H4 (cell line): ENCODE results near the gene AIRE. TPM values are rescaled to one million over a fixed set of nuclear protein-coding genes. Genes with fewer than 3 reads are reported as not detected.

Experiments
- DNase-seq: peaks from one replicate; pipeline ENCODE4 v3.0.0-alpha.2; 2015; ENCODE audit warnings: low spot score
- total RNA-seq: library from RNA; depleted of rRNA; stranded (reverse); fragments of >200 nt; shearing (Covaris generic); gene quantifications from 2 replicates; pipeline ENCODE4 v1.2.3, GENCODE V29; 2014

Gene AIRE
- total RNA-seq, 1 experiment from 2014 or later = not detected

DNA sequence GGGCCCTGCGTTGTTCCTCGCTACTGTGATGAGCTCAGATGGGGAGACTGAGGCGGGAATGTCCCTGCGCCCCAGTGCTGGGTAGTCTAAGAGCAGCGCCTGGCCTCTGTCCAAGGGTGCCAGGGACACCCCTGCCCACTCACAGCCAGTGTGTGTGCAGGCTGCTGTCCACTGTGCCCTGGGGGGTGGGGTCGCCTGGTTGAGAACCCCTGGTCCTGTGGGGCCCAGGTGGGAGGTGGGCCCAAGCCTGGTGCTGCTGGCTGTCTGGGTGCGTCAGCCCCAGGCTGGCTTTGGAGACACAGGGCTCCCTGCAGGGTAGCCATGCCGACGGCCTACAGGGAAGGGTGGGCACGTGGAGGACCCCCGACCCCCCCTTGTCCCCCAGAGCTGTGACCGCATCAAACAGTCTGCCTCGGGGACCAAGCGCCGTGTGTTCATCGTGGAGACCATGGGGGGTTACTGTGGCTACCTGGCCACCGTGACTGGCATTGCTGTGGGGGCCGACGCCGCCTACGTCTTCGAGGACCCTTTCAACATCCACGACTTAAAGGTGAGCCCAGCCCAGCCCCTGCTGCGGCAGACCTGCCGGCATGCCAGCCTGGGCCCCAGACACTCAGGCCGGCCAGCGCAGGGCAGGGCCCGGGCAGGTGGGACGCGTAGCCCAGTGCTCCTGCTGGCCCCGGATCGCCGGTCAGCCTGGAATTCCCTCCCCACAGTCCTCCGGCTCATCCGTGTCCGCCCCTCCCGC is 38.6 kb downstream of the AIRE start:
- DNase-seq = no peak

DNA sequence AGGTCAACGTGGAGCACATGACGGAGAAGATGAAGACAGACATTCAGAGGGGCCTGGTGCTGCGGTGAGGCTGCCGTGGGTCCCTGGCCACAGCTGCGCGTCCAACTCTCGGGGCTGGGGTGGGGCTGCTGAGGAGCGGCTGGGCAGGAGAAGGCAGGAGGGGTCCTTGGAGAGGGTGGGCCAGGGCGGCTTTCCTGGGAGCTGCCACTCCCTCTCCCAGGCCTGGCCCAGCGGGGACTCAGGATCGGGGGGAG is 39.1 kb downstream of the AIRE start:
- no peak for DNase-seq

DNA sequence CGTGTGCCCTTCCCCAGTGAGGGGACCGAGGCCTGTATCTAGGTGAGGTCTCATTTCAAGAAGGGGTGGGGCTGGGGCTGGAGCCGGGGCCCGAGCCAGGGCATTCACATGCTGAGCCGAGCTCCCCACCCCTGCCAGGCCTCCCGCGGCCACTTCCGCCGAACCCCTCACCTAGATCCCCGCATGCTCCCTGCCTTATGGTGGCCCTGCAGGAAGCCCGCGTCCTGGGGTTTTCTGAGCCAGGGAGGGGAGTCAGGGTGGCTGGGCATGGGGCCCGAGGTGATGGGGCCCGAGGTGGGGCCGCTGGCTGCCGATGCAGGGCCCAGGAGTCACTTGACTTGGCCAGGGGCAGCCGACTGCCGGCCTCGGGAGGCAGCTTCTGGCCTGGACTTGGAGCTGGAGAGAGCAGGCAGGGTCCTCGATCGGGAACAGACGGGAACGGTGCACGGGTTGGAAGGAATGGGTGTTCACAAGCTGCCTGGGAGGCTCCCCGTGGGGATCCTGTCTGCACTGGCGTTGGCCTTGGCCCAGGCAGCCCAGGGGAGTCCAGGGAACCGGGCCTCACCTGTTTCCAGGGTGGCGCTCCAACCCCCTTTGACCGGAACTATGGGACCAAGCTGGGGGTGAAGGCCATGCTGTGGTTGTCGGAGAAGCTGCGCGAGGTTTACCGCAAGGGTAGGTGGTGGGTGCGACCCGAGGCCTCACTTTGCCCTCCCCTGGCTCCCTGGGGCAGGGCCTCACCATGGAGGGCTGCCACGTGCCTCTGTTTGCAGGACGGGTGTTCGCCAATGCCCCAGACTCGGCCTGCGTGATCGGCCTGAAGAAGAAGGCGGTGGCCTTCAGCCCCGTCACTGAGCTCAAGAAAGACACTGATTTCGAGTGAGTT is 40.0 kb downstream of the AIRE start:
- DNase-seq = no peak

- no peak for DNase-seq
Measured at GRCh38 chr21:44326272-44326647, 40.6 kb downstream of the AIRE start.

DNA sequence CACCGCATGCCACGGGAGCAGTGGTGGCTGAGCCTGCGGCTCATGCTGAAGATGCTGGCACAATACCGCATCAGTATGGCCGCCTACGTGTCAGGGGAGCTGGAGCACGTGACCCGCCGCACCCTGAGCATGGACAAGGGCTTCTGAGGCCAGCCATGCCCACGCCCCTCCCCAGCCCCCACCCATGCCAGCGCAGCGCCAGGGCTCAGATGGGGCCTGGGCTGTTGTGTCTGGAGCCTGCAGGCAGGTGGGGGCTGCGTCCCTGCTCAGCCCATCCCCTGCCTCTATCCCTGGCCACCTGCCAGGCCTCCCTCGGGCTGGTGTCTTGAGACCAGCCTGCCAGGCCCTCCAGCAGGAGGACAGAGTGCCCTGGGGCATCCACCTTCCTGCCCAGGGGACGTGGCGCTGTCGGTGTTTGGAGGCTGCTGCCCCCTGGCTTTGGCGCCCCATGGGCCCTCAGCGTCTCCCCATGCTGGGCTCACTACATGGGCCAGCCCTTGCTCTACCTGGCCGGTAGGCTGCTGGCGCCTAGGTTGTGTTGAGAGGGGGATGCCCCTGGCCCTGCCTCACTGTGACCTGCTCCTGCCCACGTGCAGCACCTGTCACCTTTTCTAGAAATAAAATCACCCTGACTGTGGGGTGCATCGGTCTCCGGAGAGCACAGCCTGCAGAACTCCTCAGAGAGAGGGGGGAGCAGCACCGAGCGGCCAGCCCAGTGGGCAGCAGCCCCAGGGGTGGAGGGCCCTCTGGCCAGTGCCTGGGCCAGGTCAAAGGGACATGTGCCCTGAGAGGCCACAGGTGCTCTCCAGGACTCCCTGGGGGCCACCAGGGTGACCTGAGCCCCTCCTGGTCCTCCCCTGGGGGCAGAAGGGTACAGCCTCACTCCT is 41.3 kb downstream of the AIRE start:
- no peak for DNase-seq

DNA sequence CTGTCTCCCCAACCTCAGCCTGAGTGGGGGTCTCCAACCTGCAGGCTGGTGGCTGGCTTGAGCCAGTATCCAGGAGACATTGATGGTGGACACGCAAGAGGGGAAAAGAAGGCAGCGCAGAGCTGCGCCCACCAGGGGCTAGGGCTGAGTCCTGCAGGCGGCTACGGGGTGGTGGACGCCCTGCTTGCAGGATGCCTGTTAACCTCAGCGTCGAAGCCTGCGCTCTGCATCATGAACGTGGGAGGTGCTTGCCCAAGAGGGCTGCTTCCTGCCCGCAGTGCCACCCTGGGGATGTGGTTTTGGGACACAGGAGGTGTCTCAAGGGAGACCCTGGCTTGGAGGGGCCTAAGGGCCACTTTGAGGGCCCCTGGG is 41.9 kb downstream of the AIRE start:
- DNase-seq = no peak

GRCh38 chr21:44328242-44328895 is 42.7 kb downstream of the AIRE start:
- no peak for DNase-seq

GRCh38 chr21:44329086-44329889 is 43.6 kb downstream of the AIRE start:
- DNase-seq = no peak

GRCh38 chr21:44329971-44330681 is 44.5 kb downstream of the AIRE start:
- DNase-seq = no peak

DNA sequence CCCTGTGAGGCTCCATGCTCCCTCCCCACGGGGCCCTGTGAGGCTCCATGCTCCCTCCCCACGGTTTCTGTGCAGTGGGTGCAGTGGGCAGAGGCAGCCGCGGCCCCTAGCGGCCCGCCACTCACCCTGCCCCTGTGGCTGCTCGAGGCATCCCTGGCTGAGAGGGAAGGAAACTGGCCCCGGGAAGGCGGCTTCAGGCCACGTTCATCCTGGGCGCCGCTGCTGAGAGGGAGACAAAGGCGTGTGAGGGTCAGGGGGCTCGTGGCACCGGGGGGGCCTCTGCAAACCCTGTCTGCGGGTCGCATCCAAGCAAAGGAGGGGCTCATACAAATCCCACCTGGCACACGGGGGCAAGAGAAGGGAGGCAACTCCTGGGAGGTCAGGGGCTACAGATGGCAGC is 45.0 kb downstream of the AIRE start:
- DNase-seq = no peak

- DNase-seq = no peak
Measured at GRCh38 chr21:44331209-44331608, 45.5 kb downstream of the AIRE start.

- DNase-seq = no peak
Measured at GRCh38 chr21:44331650-44332307, 46.1 kb downstream of the AIRE start.

GRCh38 chr21:44332383-44332782 is 46.7 kb downstream of the AIRE start:
- no peak for DNase-seq

DNA sequence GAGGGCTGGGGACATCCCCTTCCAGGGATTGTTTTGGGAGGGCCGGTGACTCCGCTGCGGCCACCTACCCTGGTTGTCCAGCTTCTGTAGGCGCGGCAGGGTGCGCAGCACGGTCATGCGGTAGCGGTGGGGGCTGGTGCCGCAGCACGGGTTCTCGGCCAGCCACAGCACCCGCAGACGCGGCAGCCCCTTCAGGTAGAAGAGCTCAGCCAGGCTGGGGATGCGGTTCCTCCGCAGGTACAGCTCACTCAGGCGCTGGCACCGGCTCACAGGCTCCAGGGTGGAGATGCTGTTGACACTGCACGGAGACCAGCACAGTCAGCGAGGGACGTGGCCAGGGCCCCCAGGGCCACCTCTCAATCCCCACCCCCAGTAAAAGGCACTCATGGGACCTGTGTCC is 47.3 kb downstream of the AIRE start:
- no peak for DNase-seq

GRCh38 chr21:44333509-44334328 is 48.0 kb downstream of the AIRE start:
- DNase-seq = no peak

GRCh38 chr21:44334329-44335030 is 48.8 kb downstream of the AIRE start:
- DNase-seq = no peak

DNA sequence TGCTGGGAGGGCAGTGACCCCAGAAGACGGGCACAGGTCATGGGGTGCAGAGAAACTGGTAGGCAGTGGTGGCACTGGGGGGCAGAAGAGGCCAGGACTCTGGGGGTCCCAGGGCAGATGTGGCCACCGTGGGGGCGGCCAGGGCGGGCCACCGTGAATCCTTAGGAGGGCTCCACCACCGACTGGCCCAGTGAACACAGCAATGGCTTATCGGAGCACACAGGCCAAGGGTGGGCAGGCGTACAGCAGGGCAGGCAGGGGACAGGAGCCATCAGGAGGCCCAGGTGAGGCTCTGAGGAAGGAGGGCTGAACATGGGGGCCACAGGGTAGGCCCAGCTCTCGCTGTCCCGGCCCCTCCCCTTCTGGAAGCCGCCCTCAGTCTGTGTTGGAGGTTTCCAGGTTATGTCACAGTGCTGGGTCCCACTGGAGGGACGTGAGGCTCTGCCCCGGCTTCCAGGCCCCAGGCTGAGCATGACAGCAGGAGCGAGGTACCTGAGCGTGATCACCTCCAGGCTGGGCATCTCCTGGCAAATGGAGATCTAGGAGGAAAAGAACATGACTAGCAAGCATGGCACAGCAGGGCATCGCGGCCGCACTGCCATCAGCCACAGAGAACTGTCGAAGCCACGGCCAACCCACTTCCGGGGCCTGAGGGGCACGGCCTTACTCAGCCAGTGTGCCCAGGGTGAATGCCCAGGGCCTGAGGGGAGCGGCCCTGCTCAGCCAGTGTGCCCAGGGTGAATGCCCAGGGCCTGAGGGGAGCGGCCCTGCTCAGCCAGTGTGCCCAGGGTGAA is 49.8 kb downstream of the AIRE start:
- DNase-seq = no peak

DNA sequence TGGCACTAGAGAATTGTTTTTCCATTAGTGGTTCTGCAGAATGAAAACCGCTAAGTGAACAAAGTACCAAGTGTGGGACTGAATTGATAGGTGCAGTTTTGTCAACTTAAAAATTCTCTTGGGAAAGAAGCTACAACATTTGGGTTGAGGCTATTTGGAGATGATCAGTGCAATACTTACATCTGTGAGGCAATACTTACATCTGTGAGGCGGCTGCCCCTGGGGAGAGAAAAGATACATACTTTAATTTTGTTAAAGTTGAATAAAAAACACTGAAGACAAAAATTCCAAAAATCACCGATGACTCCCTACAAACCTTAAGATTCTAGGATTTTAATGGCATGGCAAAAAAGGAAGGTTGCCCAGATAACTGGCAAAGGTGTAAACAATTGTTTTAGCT is 51.8 kb downstream of the AIRE start:
- DNase-seq = no peak
